Islet precursor cell (in vitro differentiated cells): ENCODE data around the gene PTPN12.

Experiments
- DNase-seq: peaks from one replicate; pipeline ENCODE4 v3.0.0-alpha.2; 2018

PTPN12 gene

GRCh38 chr7:77667459-77668086 is 130.5 kb downstream of the PTPN12 start:
- DNase-seq, result no peak

GRCh38 chr7:77674878-77675277 is 137.8 kb downstream of the PTPN12 start:
- DNase-seq, result peak; percentile 62

GRCh38 chr7:77679608-77680007 is 142.5 kb downstream of the PTPN12 start:
- DNase-seq, result no peak

GRCh38 chr7:77680266-77680665 is 143.2 kb downstream of the PTPN12 start:
- DNase-seq, result no peak

GRCh38 chr7:77684030-77684429 is 146.9 kb downstream of the PTPN12 start:
- peak; percentile 89 for DNase-seq

- DNase-seq, result no peak
These were observed 148.1 kb downstream of the PTPN12 start for GRCh38 chr7:77685233-77685632.

- no peak for DNase-seq
These were observed 150.1 kb downstream of the PTPN12 start for GRCh38 chr7:77687100-77687746.

- DNase-seq, result no peak
These were observed 150.7 kb downstream of the PTPN12 start for GRCh38 chr7:77687747-77688144.
